Karpas-422 (cell line): ENCODE results near the gene ZNF786. TPM values are rescaled to one million over a fixed set of nuclear protein-coding genes. Genes with fewer than 3 reads are reported as not detected.
"Not testable (repeated sequence)": the region's sequence is repeated elsewhere in the genome, so short reads cannot be mapped to it uniquely, and the experiment has no call there.

Experiments used
- DNase-seq: peaks from one replicate; pipeline ENCODE4 v3.0.0-alpha.2; 2015
- H2AFZ ChIP-seq: fragments of 200-600 bp; sonication (generic); 2 replicates; pipeline ENCODE4 v1.6.1; 2014; ENCODE audit warnings: antibody characterized with exemption, low read length, mixed read lengths
- H3K27ac ChIP-seq: fragments of 200-600 bp; sonication (generic); 2 replicates; pipeline ENCODE4 v1.5.1; 2014; ENCODE audit warnings: mild to moderate bottlenecking, low read length, moderate library complexity
- H3K27me3 ChIP-seq: fragments of 200-600 bp; sonication (generic); 2 replicates; pipeline ENCODE4 v1.6.1; 2014; ENCODE audit warnings: low read length, mixed read lengths
- H3K36me3 ChIP-seq: fragments of 200-600 bp; sonication (generic); 2 replicates; pipeline ENCODE4 v1.6.1; 2014; ENCODE audit warnings: low read length, mixed read lengths; ENCODE audit not compliant: insufficient read depth
- H3K4me1 ChIP-seq: fragments of 200-600 bp; sonication (generic); 2 replicates; pipeline ENCODE4 v1.6.1; 2014; ENCODE audit warnings: mild to moderate bottlenecking, low read length, mixed read lengths
- H3K4me2 ChIP-seq: fragments of 200-600 bp; sonication (generic); 2 replicates; pipeline ENCODE4 v1.6.1; 2014; ENCODE audit warnings: low read length, low read depth, mild to moderate bottlenecking; ENCODE audit not compliant: poor library complexity, severe bottlenecking
- H3K4me3 ChIP-seq: fragments of 200-600 bp; sonication (generic); 2 replicates; pipeline ENCODE4 v1.5.1; 2014; ENCODE audit warnings: mild to moderate bottlenecking, antibody characterized with exemption, low read length, mixed read lengths
- H3K79me2 ChIP-seq: fragments of 200-600 bp; sonication (generic); 2 replicates; pipeline ENCODE4 v1.6.1; 2014; ENCODE audit warnings: mild to moderate bottlenecking, low read length, mixed read lengths
- H3K9ac ChIP-seq: fragments of 200-600 bp; sonication (generic); 2 replicates; pipeline ENCODE4 v1.6.0; 2014; ENCODE audit warnings: low read length
- H3K9me2 ChIP-seq: fragments of 200-600 bp; sonication (generic), shearing (Covaris generic); replicated peaks from 2 replicates; pipeline ENCODE4 v1.6.0; 2014; ENCODE audit warnings: mild to moderate bottlenecking, low read length, moderate library complexity; ENCODE audit not compliant: insufficient read depth
- H3K9me3 ChIP-seq: fragments of 300-700, 200-600 bp; sonication (generic); 2 replicates; pipeline ENCODE4 v1.6.1; 2014; ENCODE audit warnings: low read length, mixed read lengths
- H4K20me1 ChIP-seq: fragments of 200-600 bp; sonication (generic); 2 replicates; pipeline ENCODE4 v1.6.1; 2014; ENCODE audit warnings: mild to moderate bottlenecking, antibody characterized with exemption, low read length, low read depth; ENCODE audit not compliant: insufficient read depth
- total RNA-seq: library from RNA; depleted of rRNA; stranded (reverse); fragments of >200 nt; shearing (Covaris generic); gene quantifications from 2 replicates; pipeline ENCODE4 v1.2.3, GENCODE V29; 2014; ENCODE audit warnings: low replicate concordance

ZNF786 gene
- total RNA-seq, 1 experiment from 2014 or later: 4.4 TPM

DNA sequence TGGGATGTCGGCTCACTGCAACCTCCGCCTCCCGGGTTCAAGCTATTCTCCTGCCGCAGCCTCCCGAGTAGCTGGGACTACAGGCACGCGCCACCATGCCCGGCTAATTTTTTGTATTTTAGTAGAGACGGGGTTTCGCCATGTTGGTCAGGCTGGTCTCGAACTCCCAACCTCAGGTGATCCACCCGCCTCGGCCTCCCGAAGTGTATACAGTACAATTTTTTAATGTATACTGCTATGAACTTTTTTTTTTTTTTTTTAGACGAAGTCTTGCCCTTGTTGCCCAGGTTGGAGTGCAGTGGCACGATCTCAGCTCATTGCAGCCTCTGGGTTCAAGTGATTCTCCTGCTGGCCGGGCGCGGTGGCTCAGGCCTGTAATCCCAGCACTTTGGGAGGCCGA lies 1.7 kb upstream of the ZNF786 start:
- peaks cover 23% of the 10 kb centered on the region for H3K4me1 ChIP-seq
- peaks cover 12% of the 10 kb centered on the region for H3K36me3 ChIP-seq
- not testable (repeated sequence) for H3K4me3 ChIP-seq, H4K20me1 ChIP-seq, H3K9me3 ChIP-seq, H3K9ac ChIP-seq, H3K4me2 ChIP-seq, DNase-seq, H3K27me3 ChIP-seq, H3K27ac ChIP-seq, H3K9me2 ChIP-seq, H2AFZ ChIP-seq
- peaks cover 32% of the 10 kb centered on the region for H3K79me2 ChIP-seq

DNA sequence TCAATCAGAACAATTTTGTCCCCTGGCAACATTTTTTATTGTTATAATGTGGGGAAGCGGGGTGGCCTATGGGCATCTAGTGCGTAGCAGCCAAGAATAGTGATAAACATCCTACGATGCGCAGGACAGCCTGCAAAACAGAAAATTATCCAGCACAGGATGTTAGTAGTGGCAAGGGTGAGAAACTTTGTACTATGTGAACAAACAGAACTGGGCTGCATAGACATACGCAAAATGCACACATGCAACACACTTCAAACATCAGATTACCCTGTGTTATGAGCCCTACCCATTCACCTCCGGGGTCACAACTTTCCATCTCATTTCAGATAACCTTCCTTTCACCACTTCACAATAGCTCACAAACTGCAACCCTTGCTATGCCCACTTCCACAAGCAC lies 3.1 kb downstream of the ZNF786 start:
- Histone ChIP-seq H3K79me2 (peaks cover 67% of the 10 kb centered on the region), H3K9me3 (peaks cover 6% of the 10 kb centered on the region; the same call in 1 of the 2 replicates), H2AFZ (no peak overlapping the region)

DNA sequence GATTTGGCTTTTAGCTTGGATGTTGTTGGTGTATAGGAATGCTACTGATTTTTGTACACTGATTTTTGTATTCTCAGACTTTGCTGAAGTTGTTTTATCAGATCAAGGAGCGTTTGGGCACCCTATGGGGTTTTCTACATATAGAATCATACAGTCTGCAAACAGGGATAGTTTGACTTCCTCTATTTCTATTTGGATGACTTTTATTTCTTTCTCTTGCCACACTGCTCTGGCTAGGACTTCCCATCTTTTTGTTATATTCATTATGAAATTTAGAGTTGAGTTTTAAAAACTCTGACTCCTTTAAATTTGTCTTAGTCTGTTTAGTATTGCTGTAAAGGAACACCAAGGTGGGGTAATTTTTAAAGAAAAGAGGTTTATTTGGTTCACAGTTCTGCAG lies 4.7 kb downstream of the ZNF786 start:
- no peak overlapping the region for H3K4me3 ChIP-seq
- H3K27ac ChIP-seq: no peak overlapping the region
- H3K9ac ChIP-seq: no peak overlapping the region
- no peak overlapping the region for H3K4me2 ChIP-seq
- H3K36me3 ChIP-seq: peaks cover 28% of the 10 kb centered on the region
- H2AFZ ChIP-seq: no peak overlapping the region
- H3K4me1 ChIP-seq: peaks cover 13% of the 10 kb centered on the region
- H3K27me3 ChIP-seq: no peaks in the 10 kb centered on the region
- DNase-seq: no peak
- peaks cover 77% of the 10 kb centered on the region for H3K79me2 ChIP-seq
- no peaks in the 10 kb centered on the region for H4K20me1 ChIP-seq
- H3K9me2 ChIP-seq: no peaks in the 10 kb centered on the region
- peaks cover 6% of the 10 kb centered on the region; the same call in 1 of the 2 replicates for H3K9me3 ChIP-seq

More for the DNA sequence above, 3.1 kb downstream of the ZNF786 start:
- H3K4me3 ChIP-seq: no peak overlapping the region
- peaks cover 28% of the 10 kb centered on the region for H3K36me3 ChIP-seq
- H3K4me1 ChIP-seq: peaks cover 19% of the 10 kb centered on the region
- H3K9ac ChIP-seq: no peak overlapping the region
- no peaks in the 10 kb centered on the region for H3K27me3 ChIP-seq
- no peak overlapping the region for H3K27ac ChIP-seq
- no peak overlapping the region for H3K4me2 ChIP-seq
- no peaks in the 10 kb centered on the region for H4K20me1 ChIP-seq
- DNase-seq: no peak
- H3K9me2 ChIP-seq: no peaks in the 10 kb centered on the region

DNA sequence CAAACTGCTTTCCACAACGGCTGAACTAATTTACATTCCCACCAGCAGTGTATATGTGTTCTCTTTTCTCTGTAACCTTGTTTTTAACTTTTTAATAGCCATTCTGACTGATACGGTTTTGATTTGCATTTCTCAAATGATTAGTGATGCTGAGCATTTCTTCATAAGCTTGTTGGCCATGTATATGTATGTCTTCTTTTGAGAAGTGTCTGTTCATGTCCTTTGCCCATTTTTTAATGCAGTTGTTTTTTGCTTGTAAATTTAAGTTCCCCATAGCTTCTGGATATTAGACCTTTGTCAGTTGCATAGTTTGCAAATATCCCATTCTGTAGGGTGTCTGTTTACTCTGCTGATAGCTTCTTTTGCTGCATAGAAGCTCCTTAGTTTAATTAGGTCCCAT lies 6.1 kb downstream of the ZNF786 start:
- Histone ChIP-seq H3K9ac (no peak overlapping the region), H2AFZ (no peak overlapping the region), H3K27ac (no peak overlapping the region), H3K79me2 (peaks cover 75% of the 10 kb centered on the region), H3K4me3 (no peak overlapping the region), H3K36me3 (peaks cover 28% of the 10 kb centered on the region), H3K9me3 (peaks cover 6% of the 10 kb centered on the region; the same call in 1 of the 2 replicates), H3K4me2 (no peak overlapping the region), H3K4me1 (peaks cover 8% of the 10 kb centered on the region), H3K27me3 (no peaks in the 10 kb centered on the region), H4K20me1 (no peaks in the 10 kb centered on the region), H3K9me2 (no peaks in the 10 kb centered on the region)
- DNase-seq: no peak

DNA sequence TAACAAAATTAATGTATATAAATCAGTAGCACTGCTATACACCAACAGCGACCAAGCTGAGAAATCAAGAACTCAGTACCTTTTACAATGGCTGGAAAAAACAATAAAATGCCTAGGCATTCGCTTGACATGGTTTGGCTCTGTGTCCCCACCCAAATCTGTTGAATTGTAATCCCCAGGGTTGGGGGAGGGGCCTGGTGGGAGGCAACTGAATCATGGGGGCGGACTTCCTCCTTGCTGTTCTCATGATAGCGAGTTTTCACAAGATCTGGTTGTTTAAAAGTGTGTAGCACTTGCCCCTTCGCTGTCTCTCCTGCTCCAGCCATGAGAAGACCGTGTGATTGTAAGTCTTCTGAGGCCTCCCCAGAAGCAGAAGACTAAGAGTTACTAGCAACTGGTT lies 8.6 kb downstream of the ZNF786 start:
- H3K4me1 ChIP-seq: no peaks in the 10 kb centered on the region
- H4K20me1 ChIP-seq: no peaks in the 10 kb centered on the region
- no peak for DNase-seq
- H3K27ac ChIP-seq: no peak overlapping the region
- H3K4me3 ChIP-seq: no peak overlapping the region
- no peak overlapping the region for H2AFZ ChIP-seq
- H3K36me3 ChIP-seq: peaks cover 13% of the 10 kb centered on the region
- H3K9me2 ChIP-seq: no peaks in the 10 kb centered on the region
- peaks cover 52% of the 10 kb centered on the region for H3K79me2 ChIP-seq
- no peak overlapping the region for H3K9ac ChIP-seq
- peaks cover 3% of the 10 kb centered on the region; the same call in 1 of the 2 replicates for H3K9me3 ChIP-seq
- no peak overlapping the region for H3K4me2 ChIP-seq
- H3K27me3 ChIP-seq: no peaks in the 10 kb centered on the region

DNA sequence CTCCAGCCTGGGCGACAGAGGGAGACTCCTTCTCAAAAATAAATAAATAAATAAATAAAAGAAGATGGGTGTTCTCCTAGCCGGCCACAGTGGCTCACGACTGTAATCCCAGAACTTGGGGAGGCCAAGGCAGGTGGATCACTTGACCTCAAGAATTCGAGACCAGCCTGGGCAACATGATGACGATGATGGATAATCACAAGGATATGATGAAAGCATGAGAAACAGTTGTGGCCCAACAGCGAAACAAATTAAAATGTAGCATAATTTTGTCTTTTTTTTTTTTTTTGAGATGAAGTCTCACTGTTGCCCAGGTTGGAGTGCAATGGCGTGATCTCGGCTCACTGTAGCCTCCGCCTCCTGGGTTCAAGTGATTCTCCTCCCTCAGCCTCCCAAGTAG lies 12.9 kb downstream of the ZNF786 start:
- Histone ChIP-seq H3K4me3 (no peak overlapping the region), H3K79me2 (peaks cover 28% of the 10 kb centered on the region), H3K9me2 (no peaks in the 10 kb centered on the region), H2AFZ (no peak overlapping the region), H3K4me2 (no peak overlapping the region), H3K9me3 (no peaks in the 10 kb centered on the region), H3K27ac (no peak overlapping the region), H3K9ac (no peak overlapping the region), H4K20me1 (no peaks in the 10 kb centered on the region), H3K36me3 (0 out of 2 replicates have a peak, but pooled peaks cover 1% of the 10 kb centered on the region), H3K27me3 (no peaks in the 10 kb centered on the region), H3K4me1 (no peaks in the 10 kb centered on the region)
- DNase-seq: no peak

DNA sequence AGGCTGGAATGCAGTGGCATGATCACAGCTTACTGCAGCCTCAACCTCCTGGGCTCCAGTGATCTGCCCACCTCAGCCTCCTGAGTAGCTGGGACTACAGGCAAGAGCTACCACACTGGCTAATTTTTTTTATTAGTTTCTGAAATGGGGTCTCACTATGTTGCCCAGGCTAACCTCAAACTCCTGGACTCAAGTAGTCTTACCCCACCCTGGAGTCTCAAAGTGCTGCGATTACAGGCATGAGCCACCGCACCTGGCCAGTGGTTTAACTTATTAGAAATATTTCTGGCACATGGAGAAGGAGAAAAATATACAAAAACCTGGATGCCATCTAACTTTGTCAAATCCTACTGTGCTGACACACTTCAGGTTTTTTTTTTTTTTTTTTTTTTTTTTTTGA lies 15.2 kb downstream of the ZNF786 start:
- H3K4me1 ChIP-seq: no peaks in the 10 kb centered on the region
- no peak overlapping the region for H3K27ac ChIP-seq
- H3K27me3 ChIP-seq: no peaks in the 10 kb centered on the region
- no peak overlapping the region for H3K4me3 ChIP-seq
- no peaks in the 10 kb centered on the region for H4K20me1 ChIP-seq
- no peak for DNase-seq
- peaks cover 9% of the 10 kb centered on the region; the same call in 1 of the 2 replicates for H3K36me3 ChIP-seq
- H3K9me3 ChIP-seq: no peaks in the 10 kb centered on the region
- peaks cover 11% of the 10 kb centered on the region for H3K79me2 ChIP-seq
- no peak overlapping the region for H3K4me2 ChIP-seq
- no peak overlapping the region for H2AFZ ChIP-seq
- H3K9me2 ChIP-seq: no peaks in the 10 kb centered on the region
- no peak overlapping the region for H3K9ac ChIP-seq

DNA sequence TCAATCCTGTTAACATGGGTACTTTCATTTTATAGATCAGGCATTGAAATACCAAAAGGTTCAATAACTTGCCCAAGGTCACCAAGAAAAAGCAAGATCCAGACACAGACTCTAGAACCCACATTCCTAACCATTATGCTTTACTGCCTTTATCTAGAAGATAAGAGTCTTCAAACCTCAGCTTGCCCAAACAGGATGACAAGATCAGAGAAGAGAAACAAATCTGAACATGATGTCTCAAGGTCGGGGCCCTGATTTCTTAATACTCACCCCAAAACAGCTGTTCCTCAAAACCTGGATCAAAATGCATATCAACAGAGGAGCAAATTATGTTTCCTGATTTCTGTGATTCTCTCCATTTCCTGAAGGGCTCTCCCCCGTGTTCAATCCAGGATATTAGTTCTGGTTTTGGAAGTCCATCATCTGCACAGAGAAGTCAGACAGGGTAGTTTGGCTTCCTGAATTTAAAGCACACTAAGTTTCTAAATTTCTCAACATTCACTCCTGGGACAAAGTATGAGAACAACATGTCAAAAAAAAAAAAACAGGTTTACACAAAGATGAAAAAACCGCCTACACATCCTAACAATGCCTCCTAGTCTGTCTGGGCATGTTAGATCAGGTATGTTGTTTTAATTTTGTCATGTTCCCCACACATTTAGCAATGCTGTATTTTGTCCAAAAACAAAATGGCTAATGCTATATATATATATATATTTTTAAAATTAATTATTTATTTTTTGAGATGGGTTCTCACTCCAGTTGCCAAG lies 16.2 kb downstream of the ZNF786 start:
- Histone ChIP-seq H3K4me1 (peaks cover 3% of the 10 kb centered on the region; the same call in 1 of the 2 replicates), H3K36me3 (peaks cover 13% of the 10 kb centered on the region; the same call in 1 of the 2 replicates), H3K4me3 (no peak overlapping the region), H4K20me1 (no peaks in the 10 kb centered on the region), H3K4me2 (no peak overlapping the region), H3K9ac (no peak overlapping the region), H3K27ac (no peak overlapping the region), H3K79me2 (peaks cover 7% of the 10 kb centered on the region; the same call in 1 of the 2 replicates), H3K27me3 (no peaks in the 10 kb centered on the region), H2AFZ (no peak overlapping the region), H3K9me2 (no peaks in the 10 kb centered on the region), H3K9me3 (no peaks in the 10 kb centered on the region)
- no peak for DNase-seq
